Bronchial epithelial cell (primary cell): Measurements from ENCODE around the gene NRIP3. TPM values are rescaled to one million over a fixed set of nuclear protein-coding genes. Genes with fewer than 3 reads are reported as not detected.
"Not testable (repeated sequence)": the region's sequence is repeated elsewhere in the genome, so short reads cannot be mapped to it uniquely, and the experiment has no call there.

Experiments used
- DNase-seq: peaks from one replicate; pipeline ENCODE4 v3.0.0-alpha.2; 2010; ENCODE audit warnings: low read depth
- FAIRE-seq: peaks from 2 replicates; lab custom pipeline; 2011; peaks lifted over from hg19 to GRCh38; lab: Jason Lieb, UNC
- H3K27me3 ChIP-seq: 2 replicates; pipeline ENCODE4 v1.5.1; 2011; ENCODE audit warnings: low read length; ENCODE audit not compliant: control insufficient read depth, insufficient read depth
- H3K36me3 ChIP-seq: 2 replicates; pipeline ENCODE4 v1.5.1; 2011; ENCODE audit warnings: low read length; ENCODE audit not compliant: control insufficient read depth, insufficient read depth
- H3K4me3 ChIP-seq: 2 replicates; pipeline ENCODE4 v1.5.1; 2011; ENCODE audit warnings: mild to moderate bottlenecking, low read depth, low read length, control low read depth
- CTCF ChIP-seq: IDR thresholded peaks from 2 replicates; pipeline ENCODE4 v1.5.1; 2011; ENCODE audit warnings: mild to moderate bottlenecking, moderate library complexity, low read length, control low read depth, inconsistent platforms; ENCODE audit not compliant: insufficient read depth, severe bottlenecking
- total RNA-seq: library from RNA; depleted of rRNA; stranded (reverse); fragments of >200 nt; gene quantifications from 2 replicates; pipeline ENCODE4 v1.2.1, GENCODE V29; 2014

NRIP3 gene
- total RNA-seq, 1 donor from 2014 or later = 1.6 TPM

GRCh38 chr11:9016916-9017642 is 13.3 kb upstream of the NRIP3 start:
- FAIRE-seq (no peak), DNase-seq (no peak)
- Histone ChIP-seq H3K4me3 (no peak overlapping the region), H3K27me3 (peaks cover 2% of the 10 kb centered on the region), H3K36me3 (no peaks in the 10 kb centered on the region)
- no peak for TF ChIP-seq CTCF

- peak; percentile 92 for TF ChIP-seq CTCF
- FAIRE-seq = peak; percentile 70
Observed at GRCh38 chr11:9015677-9016076, 11.9 kb upstream of the NRIP3 start.

GRCh38 chr11:9014826-9015225 is 11.0 kb upstream of the NRIP3 start:
- Histone ChIP-seq H3K4me3 (no peak overlapping the region), H3K36me3 (no peaks in the 10 kb centered on the region), H3K27me3 (peaks cover 2% of the 10 kb centered on the region)
- TF ChIP-seq CTCF = no peak
- no peak for DNase-seq
- FAIRE-seq = no peak

More at GRCh38 chr11:9015677-9016076, 11.9 kb upstream of the NRIP3 start:
- Histone ChIP-seq H3K36me3 (no peaks in the 10 kb centered on the region), H3K4me3 (no peak overlapping the region), H3K27me3 (peaks cover 2% of the 10 kb centered on the region)
- peak; percentile 76 for DNase-seq

GRCh38 chr11:9013373-9013772 is 9.6 kb upstream of the NRIP3 start:
- FAIRE-seq (no peak), DNase-seq (no peak)
- Histone ChIP-seq H3K4me3 (no peak overlapping the region), H3K36me3 (no peaks in the 10 kb centered on the region), H3K27me3 (peaks cover 2% of the 10 kb centered on the region)
- no peak for TF ChIP-seq CTCF

GRCh38 chr11:9009538-9009937 is 5.7 kb upstream of the NRIP3 start:
- H3K36me3 ChIP-seq, DNase-seq, H3K4me3 ChIP-seq, FAIRE-seq: not testable (repeated sequence)
- peaks cover 17% of the 10 kb centered on the region for H3K27me3 ChIP-seq

- no peak for FAIRE-seq
- H3K4me3 ChIP-seq = no peak overlapping the region
- H3K27me3 ChIP-seq = peaks cover 23% of the 10 kb centered on the region
- no peaks in the 10 kb centered on the region for H3K36me3 ChIP-seq
- TF ChIP-seq CTCF = no peak
- no peak for DNase-seq
Observed at GRCh38 chr11:9008661-9009060, 4.9 kb upstream of the NRIP3 start.
